Activated T-helper 1 cell treated with anti-CD3 and anti-CD28 coated beads, Interleukin-12 subunit alpha, Interleukin-12 subunit beta, Interleukin-2, Interleukin-4 antibody, amounts not matched to agents 30 ng/mL and 10 ng/mL and 1 ng/mL, durations not matched to agents 14 hours and 24 hours and 36 hours (primary cell): ENCODE data around the gene SF1. TPM values are rescaled to one million over a fixed set of nuclear protein-coding genes. Genes with fewer than 3 reads are reported as not detected.

ENCODE experiments used
- DNase-seq: peaks from one replicate; pipeline ENCODE4 v3.0.0; 2021; ENCODE audit warnings: low spot score
- H3K27ac Mint-ChIP-seq: one replicate; pipeline ENCODE4 v1.8.0; 2021; ENCODE audit warnings: mild to moderate bottlenecking, mixed read lengths
- H3K27me3 Mint-ChIP-seq: one replicate; pipeline ENCODE4 v1.8.0; 2022; ENCODE audit warnings: mild to moderate bottlenecking, moderate library complexity, mixed read lengths; ENCODE audit not compliant: insufficient read depth
- H3K36me3 Mint-ChIP-seq: one replicate; pipeline ENCODE4 v1.8.0; 2021; ENCODE audit warnings: low read depth, mixed read lengths
- H3K4me1 Mint-ChIP-seq: one replicate; pipeline ENCODE4 v1.8.0; 2021; ENCODE audit warnings: low read depth, mixed read lengths
- H3K4me3 Mint-ChIP-seq: one replicate; pipeline ENCODE4 v1.8.0; 2021; ENCODE audit warnings: mild to moderate bottlenecking, moderate library complexity, mixed read lengths
- H3K9me3 Mint-ChIP-seq: one replicate; pipeline ENCODE4 v1.8.0; 2021; ENCODE audit warnings: mixed read lengths
- intact Hi-C: fragments of 100-400 bp; cut with micrococcal nuclease; formaldehyde crosslinking; loops from one replicate; pipeline ENCODE4 v1.15.1; 2024
- total RNA-seq: library from RNA; stranded (reverse); gene quantifications from 2 replicates; pipeline ENCODE4 v1.2.3, GENCODE V29; 2022

Gene SF1
- total RNA-seq, 1 donor from 2014 or later, result 538 TPM

DNA sequence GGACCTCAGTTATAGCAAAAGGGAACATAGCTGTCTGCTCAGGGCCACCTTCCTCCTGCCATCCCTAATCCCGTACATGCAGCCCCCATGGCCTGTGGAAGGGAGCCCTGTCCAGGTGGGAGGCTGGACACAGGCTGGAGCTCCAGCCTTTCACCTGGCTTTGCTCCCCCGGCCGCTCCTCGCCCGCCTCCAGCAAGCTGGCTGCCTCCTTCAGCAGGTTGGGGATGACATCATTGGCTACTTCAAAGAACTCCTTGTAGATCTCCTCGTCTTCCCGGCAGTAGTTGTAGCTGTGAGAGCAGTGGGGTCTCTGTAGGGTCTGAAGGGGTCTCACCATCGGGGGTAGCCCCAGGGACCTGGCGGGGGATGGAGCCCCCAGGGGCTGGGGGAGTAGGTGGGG lies 27.1 kb upstream of the SF1 start:
- no peaks in the 10 kb centered on the region for H3K27me3 Mint-ChIP-seq
- H3K4me1 Mint-ChIP-seq, result peaks cover 29% of the 10 kb centered on the region
- H3K27ac Mint-ChIP-seq, result no peak overlapping the region
- no peaks in the 10 kb centered on the region for H3K9me3 Mint-ChIP-seq
- intact Hi-C loops, result no loop called here
- peaks cover 20% of the 10 kb centered on the region for H3K36me3 Mint-ChIP-seq
- DNase-seq, result no peak
- H3K4me3 Mint-ChIP-seq, result peak overlapping the region; percentile 19

GRCh38 chr11:64804346-64805210 lies 26.2 kb upstream of the SF1 start:
- peaks cover 26% of the 10 kb centered on the region for H3K4me1 Mint-ChIP-seq
- no peaks in the 10 kb centered on the region for H3K27me3 Mint-ChIP-seq

DNA sequence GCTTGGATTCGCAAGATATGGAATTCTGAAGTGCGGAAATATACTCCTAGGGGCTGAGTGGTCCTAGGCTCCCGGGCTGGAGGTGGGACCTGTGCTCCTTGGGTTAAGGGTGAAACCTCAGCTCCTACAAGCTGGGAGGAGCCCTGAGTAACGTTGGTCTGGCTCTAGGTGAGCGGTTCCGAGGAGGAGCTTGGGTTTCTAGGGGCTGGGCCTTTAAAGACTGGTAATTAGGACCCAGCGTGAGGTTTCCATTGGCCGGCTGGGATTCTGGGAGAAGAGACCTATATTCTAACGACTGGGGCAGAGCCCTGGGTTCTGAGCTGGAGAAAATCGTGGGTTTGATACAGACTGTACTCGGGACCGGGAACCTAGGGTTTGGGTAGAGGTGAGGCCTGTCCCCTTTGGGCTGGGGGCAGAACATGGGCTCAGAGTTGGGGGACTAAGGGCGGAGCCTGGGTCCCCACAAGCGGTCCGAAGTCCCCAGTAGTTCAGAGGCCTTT lies 25.6 kb upstream of the SF1 start:
- H3K4me3 Mint-ChIP-seq, result peak overlapping the region; percentile 88
- H3K4me1 Mint-ChIP-seq, result peaks cover 23% of the 10 kb centered on the region
- no peaks in the 10 kb centered on the region for H3K9me3 Mint-ChIP-seq
- H3K27ac Mint-ChIP-seq, result peak overlapping the region; percentile 83
- H3K36me3 Mint-ChIP-seq, result peaks cover 18% of the 10 kb centered on the region
- H3K27me3 Mint-ChIP-seq, result no peaks in the 10 kb centered on the region
- intact Hi-C loops, result loop anchor here (1.0 to 5.0 kb wide), 6 partner anchors 26 to 308 kb away; partner anchors contain the start of genes ATG2A, EHD1, PPP2R5B and RASGRP2
- DNase-seq, result no peak

More at GRCh38 chr11:64804346-64805210, 26.2 kb upstream of the SF1 start:
- intact Hi-C loops, result loop anchor here (5.0 kb wide), 2 partner anchors 73 to 308 kb away; partner anchors contain the start of genes EHD1 and TM7SF2
- H3K27ac Mint-ChIP-seq, result no peak overlapping the region
- H3K4me3 Mint-ChIP-seq, result peak overlapping the region; percentile 88
- H3K9me3 Mint-ChIP-seq, result no peaks in the 10 kb centered on the region
- H3K36me3 Mint-ChIP-seq, result peaks cover 18% of the 10 kb centered on the region
- no peak for DNase-seq

DNA sequence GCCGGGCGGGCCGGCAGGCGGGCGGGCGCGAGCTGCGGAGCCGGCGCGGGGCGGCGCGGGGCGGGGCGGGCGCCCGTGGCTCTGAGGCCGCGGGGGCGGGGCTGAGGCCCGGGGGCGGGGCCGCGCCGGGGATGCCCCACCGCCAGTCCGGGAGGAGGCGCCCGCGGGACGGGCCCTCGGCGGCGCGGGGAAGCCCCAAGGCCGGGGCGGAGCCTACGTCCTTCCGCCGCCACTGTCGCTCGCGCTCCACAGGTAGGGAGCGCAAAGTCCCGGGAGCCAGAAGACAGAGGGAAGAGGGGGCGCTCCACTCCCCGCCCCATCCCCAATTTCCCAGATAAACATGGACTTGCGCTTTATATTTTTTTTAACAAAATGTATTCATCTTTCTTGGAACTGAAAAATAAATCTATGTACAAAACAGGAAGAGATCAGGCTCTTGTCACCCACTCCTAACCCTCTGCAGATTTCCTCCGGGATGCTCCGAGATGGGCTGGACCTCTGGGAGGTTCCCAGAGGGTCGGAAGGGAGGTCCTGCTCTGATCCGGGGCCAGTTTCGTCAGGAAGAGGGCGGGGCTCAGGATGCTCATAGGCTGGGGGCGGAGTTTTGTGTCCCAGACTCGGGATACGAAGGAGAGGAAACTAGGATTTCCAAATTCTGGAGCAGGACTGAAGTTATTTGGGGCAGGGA lies 25.0 kb upstream of the SF1 start, which contains the start of gene MAP4K2:
Gene MAP4K2, minus strand, starts transcription at position 57 of the 688 bp plus-strand sequence. CDS start 65 bp downstream, outside the sequence.
- no peaks in the 10 kb centered on the region for H3K27me3 Mint-ChIP-seq
- peak within 1 kb of the TSS; percentile 88 for H3K4me3 Mint-ChIP-seq
- H3K27ac Mint-ChIP-seq, result peak within 1 kb of the TSS; percentile 83
- DNase-seq, result peak; percentile 89
- intact Hi-C loops, result loop anchor here (1.0 to 5.0 kb wide), 6 partner anchors 25 to 309 kb away; partner anchors contain the start of genes ATG2A, EHD1, PPP2R5B and RASGRP2
- H3K36me3 Mint-ChIP-seq, result peaks cover 21% of the 10 kb centered on the region
- H3K4me1 Mint-ChIP-seq, result peaks cover 26% of the 10 kb centered on the region
- no peaks in the 10 kb centered on the region for H3K9me3 Mint-ChIP-seq

DNA sequence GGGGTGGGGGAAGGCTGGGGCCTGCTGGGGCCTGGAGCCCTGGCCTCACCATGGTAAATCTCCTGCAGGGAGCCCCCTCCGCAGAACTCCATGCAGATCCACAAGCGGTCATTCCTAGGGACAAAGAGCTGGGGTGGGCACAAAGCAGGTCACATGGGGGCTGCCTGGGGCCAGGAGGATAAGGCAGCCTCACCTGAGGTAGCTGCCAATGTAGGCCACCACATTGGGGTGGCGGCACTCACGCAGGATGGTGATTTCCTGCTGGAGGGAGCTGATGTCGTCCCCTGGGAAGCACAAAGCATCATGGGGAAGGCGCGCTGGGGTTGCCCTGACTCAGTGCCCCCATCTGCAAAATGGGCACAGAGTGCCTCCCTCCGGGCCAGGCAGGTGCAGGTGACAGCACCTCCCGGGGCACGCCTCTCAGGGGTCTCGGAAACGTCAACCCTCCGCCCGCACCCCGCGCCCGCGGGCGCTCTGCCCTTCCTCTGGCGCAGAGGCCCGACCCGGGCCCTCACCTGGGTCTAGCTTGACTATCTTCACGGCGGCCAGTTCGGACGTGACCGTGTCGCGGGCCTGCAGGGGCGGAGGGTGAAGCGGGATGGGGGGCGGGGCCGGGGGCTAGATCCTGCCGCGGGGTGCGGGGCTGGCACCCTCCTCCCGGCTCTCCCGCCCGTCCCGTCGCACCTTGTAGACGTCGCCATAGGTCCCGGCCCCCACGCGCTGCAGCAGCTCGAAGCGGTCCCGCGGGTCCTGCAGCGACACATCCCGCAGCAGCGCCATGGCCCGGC lies 24.2 kb upstream of the SF1 start:
- Mint-ChIP-seq H3K4me1 (peaks cover 21% of the 10 kb centered on the region), H3K4me3 (peak overlapping the region; percentile 84), H3K36me3 (peaks cover 18% of the 10 kb centered on the region), H3K9me3 (no peaks in the 10 kb centered on the region), H3K27me3 (no peaks in the 10 kb centered on the region), H3K27ac (peak overlapping the region; percentile 63)
- DNase-seq, result peak; percentile 16
- intact Hi-C loops, result loop anchor here (1.0 to 5.0 kb wide), 7 partner anchors 8 to 310 kb away; partner anchors contain the start of genes ATG2A, EHD1, MEN1 and PPP2R5B

DNA sequence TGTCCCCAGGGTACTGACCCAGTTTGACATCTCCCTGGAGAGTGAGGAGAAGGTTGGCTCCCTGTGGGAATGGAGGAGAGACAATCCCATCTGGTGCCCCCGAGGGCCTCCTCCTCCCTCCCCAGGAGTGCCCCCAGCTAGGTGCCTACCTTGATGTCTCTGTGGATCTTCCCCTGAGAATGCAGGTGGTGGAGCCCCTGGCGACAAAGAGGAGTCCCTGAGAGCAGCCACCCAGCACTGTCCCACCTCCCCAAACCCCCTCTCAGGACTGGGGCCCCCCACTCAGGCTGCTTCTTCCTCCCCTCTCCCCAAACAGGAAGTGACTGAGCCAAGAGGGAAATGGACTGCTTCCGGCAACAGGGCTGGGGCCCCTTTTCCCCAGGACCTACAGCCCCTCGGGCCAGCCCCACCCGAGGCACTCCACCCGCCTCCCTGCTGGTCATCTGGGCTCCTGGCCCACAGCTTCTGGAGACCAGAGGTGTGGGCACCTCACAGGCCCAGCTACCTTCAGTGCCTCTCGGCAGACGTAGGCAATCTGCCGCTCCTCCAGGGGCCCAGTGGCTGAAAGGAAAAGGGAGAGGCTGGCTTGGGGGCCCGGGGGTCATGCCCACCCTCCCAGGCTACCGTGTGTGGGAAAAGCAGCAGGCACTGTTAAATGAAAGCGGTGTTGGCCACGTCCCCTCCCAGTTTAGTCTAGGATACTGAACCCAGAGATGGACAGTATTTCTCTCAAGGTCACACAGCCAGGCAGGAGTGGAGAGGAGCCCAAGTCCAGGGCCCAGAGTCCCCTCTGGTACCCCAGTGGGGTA lies 23.4 kb upstream of the SF1 start:
- H3K9me3 Mint-ChIP-seq, result no peaks in the 10 kb centered on the region
- H3K36me3 Mint-ChIP-seq, result peaks cover 16% of the 10 kb centered on the region
- peaks cover 17% of the 10 kb centered on the region for H3K4me1 Mint-ChIP-seq

GRCh38 chr11:64801158-64801464 lies 22.8 kb upstream of the SF1 start:
- H3K27ac Mint-ChIP-seq, result no peak overlapping the region
- peak overlapping the region; percentile 30 for H3K4me3 Mint-ChIP-seq
- intact Hi-C loops, result loop anchor here (5.0 kb wide), 2 partner anchors 76 to 311 kb away; partner anchors contain the start of genes EHD1 and TM7SF2
- no peaks in the 10 kb centered on the region for H3K9me3 Mint-ChIP-seq
- H3K36me3 Mint-ChIP-seq, result peaks cover 16% of the 10 kb centered on the region
- H3K27me3 Mint-ChIP-seq, result no peaks in the 10 kb centered on the region
- peaks cover 13% of the 10 kb centered on the region for H3K4me1 Mint-ChIP-seq
- no peak for DNase-seq

More for the DNA sequence above, 23.4 kb upstream of the SF1 start:
- H3K4me3 Mint-ChIP-seq, result peak overlapping the region; percentile 84
- intact Hi-C loops, result loop anchor here (1.0 to 5.0 kb wide), 5 partner anchors 9 to 311 kb away; partner anchors contain the start of genes EHD1, MEN1, PPP2R5B and RASGRP2
- H3K27me3 Mint-ChIP-seq, result no peaks in the 10 kb centered on the region
- no peak for DNase-seq
- H3K27ac Mint-ChIP-seq, result peak overlapping the region; percentile 63

- intact Hi-C loops, result loop anchor here (5.0 kb wide), 2 partner anchors 77 to 312 kb away; partner anchors contain the start of genes EHD1 and TM7SF2
- Mint-ChIP-seq H3K27me3 (no peaks in the 10 kb centered on the region), H3K36me3 (peaks cover 14% of the 10 kb centered on the region), H3K4me1 (peaks cover 13% of the 10 kb centered on the region), H3K4me3 (peak overlapping the region; percentile 30), H3K27ac (no peak overlapping the region), H3K9me3 (no peaks in the 10 kb centered on the region)
- no peak for DNase-seq
These were observed 22.2 kb upstream of the SF1 start for GRCh38 chr11:64800303-64801157.

DNA sequence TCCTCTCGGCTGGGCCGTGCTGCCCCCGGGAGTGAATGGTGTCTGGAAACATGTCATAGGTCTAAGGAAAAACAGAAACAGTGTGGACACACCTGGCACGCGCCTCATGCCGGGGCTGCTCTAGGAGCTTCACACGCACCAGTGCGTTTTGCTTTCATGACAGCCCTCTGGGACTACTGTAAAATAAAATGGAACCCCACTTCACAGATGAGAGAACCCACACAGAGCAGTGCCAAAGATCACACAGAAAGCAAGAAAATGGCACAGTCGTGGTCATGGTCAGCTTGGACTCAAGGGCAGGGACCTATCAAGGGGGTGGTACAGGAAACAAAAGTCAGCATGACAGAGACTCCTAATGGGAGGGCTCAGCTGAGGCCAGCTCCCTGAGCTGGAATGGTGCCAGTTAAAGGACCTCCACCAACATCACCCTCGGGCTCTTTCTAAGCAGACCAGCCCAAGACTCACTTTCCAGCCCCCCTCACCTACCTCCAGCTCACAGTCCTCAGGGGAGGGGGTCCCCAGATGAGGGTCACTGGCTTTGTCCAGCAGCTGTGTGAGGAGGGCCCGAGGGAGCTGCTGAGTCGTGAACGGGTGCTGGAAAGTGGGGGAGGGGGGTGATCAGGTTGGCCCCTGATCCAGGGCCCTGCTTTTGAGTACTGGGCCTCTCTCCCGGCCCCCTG lies 21.4 kb upstream of the SF1 start:
- peaks cover 15% of the 10 kb centered on the region for H3K4me1 Mint-ChIP-seq
- no peak overlapping the region for H3K27ac Mint-ChIP-seq
- H3K4me3 Mint-ChIP-seq, result no peak overlapping the region
- DNase-seq, result no peak
- no peaks in the 10 kb centered on the region for H3K9me3 Mint-ChIP-seq
- H3K27me3 Mint-ChIP-seq, result no peaks in the 10 kb centered on the region
- intact Hi-C loops, result loop anchor here (5.0 kb wide), 2 partner anchors 78 to 313 kb away; partner anchors contain the start of genes EHD1 and TM7SF2
- H3K36me3 Mint-ChIP-seq, result peaks cover 15% of the 10 kb centered on the region

DNA sequence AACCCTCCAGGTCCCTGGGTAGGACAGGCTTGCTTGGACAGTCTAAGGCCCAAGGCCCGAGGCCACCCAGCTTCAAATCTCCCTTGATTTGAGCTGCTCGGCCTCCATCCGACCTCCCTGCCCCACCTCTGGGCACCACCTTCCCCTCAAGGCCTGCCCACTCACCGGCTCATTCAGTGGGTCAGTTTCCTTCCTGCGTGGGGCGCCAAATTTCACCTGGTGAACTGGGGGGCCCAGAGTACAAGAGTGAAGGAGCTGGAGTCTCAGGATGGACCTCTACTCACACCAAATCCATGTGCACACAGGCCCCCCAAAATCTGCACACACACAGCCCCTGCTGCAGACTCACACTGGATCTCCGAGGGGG lies 20.9 kb upstream of the SF1 start:
- Mint-ChIP-seq H3K4me1 (peaks cover 20% of the 10 kb centered on the region), H3K27me3 (no peaks in the 10 kb centered on the region), H3K4me3 (no peak overlapping the region), H3K36me3 (peaks cover 18% of the 10 kb centered on the region), H3K27ac (no peak overlapping the region), H3K9me3 (no peaks in the 10 kb centered on the region)
- DNase-seq, result no peak
- intact Hi-C loops, result no loop called here
